Measurements from ENCODE around the gene SMG5. TPM values are rescaled to one million over a fixed set of nuclear protein-coding genes. Genes with fewer than 3 reads are reported as not detected.

Gene SMG5
- total RNA-seq, 4 donors from 2014 or later, result 57.2 to 89.0 (median 76.1) TPM

DNA sequence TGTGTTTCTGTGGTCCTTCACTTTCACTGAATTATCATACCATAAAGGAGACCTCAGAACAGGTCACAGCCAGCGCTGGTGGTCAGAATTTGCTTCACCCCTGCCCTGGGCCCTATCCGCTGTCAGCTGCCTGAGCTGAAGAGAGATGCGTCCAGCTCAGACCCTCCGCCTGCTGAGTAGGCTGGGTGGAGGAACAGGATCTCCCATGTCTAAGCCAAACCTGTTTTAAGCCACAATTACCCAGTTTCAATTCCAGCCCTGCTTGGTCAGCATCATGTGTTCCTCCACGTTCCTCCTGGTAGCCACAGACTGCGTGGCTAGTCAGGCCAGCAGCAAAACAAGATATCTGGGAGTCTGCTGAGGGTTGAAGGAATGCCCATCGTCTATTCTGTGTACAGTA is 54.1 kb downstream of the SMG5 start:
- Histone ChIP-seq H3K27me3 (no peaks in the 10 kb centered on the region), H3K9me3 (no peaks in the 10 kb centered on the region), H3K27ac (no peak overlapping the region), H3K4me3 (replicated peaks in 1 of 3) (no peak overlapping the region), H3K4me1 (peaks cover 0 to 4% of the 10 kb centered on the region in 2 donors), H3K36me3 (peaks cover 3 to 4% of the 10 kb centered on the region in 2 donors)
- TF ChIP-seq, protein P1, sequence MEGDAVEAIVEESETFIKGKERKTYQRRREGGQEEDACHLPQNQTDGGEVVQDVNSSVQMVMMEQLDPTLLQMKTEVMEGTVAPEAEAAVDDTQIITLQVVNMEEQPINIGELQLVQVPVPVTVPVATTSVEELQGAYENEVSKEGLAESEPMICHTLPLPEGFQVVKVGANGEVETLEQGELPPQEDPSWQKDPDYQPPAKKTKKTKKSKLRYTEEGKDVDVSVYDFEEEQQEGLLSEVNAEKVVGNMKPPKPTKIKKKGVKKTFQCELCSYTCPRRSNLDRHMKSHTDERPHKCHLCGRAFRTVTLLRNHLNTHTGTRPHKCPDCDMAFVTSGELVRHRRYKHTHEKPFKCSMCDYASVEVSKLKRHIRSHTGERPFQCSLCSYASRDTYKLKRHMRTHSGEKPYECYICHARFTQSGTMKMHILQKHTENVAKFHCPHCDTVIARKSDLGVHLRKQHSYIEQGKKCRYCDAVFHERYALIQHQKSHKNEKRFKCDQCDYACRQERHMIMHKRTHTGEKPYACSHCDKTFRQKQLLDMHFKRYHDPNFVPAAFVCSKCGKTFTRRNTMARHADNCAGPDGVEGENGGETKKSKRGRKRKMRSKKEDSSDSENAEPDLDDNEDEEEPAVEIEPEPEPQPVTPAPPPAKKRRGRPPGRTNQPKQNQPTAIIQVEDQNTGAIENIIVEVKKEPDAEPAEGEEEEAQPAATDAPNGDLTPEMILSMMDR (IDR thresholded peaks at IDR 0.05), result no peak
- no peak for TF ChIP-seq POLR2A (IDR thresholded peaks at IDR 0.05)
- intact Hi-C loops (cut with DNase I), result loop anchor here (5.0 kb wide), 2 partner anchors 81 to 131 kb away; no protein-coding TSS in a partner anchor
- WGBS, 2 donors, result 79 to 93% methylated on average over 7 of the region's 7 CpGs
- no peak for DNase-seq

DNA sequence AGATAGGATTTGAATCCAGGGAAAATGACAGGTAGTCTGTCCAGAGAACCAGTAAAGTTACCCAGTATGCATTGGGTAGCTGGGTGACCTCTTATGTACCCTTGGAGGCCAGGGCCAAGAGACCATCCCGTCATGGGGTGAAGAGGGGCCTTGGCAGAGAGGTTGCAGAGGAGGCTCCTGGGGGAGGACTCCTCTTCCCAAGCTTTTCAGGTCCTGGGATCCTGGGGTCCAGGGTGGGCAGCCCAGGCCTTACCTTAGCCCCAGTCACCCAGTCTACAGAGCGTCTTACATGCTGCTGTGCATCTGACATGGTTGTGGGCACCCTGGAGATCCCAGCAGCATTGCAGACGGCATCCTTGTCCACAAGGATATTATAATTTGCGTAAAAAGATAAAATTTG is 55.8 kb downstream of the SMG5 start:
- no peak for DNase-seq
- H3K4me3 ChIP-seq (replicated peaks in 1 of 3), result no peak overlapping the region
- TF ChIP-seq, protein P1 (IDR thresholded peaks at IDR 0.05), result no peak
- TF ChIP-seq POLR2A (IDR thresholded peaks at IDR 0.05), result no peak
- peaks cover 8 to 16% of the 10 kb centered on the region in 2 donors for H3K36me3 ChIP-seq
- intact Hi-C loops (cut with DNase I), result loop anchor here (5.0 kb wide), 2 partner anchors 79 to 129 kb away; no protein-coding TSS in a partner anchor
- 96 to 98% methylated on average over 4 of the region's 4 CpGs for WGBS, 2 donors
- H3K9me3 ChIP-seq, result no peaks in the 10 kb centered on the region
- H3K27ac ChIP-seq, result peak overlapping the region in 1 of 3 donors; percentile 12
- H3K27me3 ChIP-seq, result no peaks in the 10 kb centered on the region
- peaks cover 0 to 4% of the 10 kb centered on the region in 2 donors for H3K4me1 ChIP-seq

DNA sequence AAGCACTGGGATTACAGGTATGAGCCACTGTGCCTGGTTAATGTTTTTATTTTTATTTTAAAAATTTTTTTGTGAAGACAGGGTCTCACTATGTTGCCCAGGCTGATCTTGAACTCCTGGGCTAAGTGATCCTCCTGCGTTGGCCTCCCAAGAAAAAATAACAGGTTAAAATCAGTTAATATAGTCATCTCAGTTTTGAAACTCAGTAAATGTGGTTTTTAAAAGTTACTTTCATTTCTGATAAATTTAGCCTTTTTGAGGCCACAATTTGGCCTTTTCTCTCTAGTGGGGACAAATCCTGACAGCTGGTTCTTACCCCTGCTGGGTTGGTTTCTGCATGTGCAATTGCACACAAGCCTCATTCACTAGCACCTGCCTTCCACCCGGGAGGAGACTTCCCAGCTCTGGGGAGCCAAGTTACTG is 56.5 kb downstream of the SMG5 start:
- WGBS, 2 donors, result 70 to 72% methylated on average over 2 of the region's 2 CpGs

DNA sequence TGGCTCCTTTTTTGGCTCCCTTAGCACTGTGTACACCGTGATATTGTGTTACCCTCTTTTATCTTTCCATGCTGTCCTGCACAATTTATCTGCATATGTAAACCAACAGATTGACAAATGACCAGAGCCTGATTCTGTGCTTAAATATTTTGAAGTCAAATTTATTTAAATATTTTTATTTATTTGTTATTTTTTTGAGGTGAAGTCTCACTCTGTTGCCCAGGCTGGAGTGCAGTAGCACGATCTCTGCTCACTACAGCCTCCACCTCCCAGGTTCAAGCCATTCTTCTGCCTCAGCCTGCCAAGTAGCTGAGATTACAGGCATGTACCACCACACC is 57.0 kb downstream of the SMG5 start:
- Histone ChIP-seq H3K36me3 (peaks cover 13 to 26% of the 10 kb centered on the region in 2 donors), H3K4me3 (replicated peaks in 1 of 3) (no peak overlapping the region), H3K27me3 (no peaks in the 10 kb centered on the region), H3K4me1 (peaks cover 0 to 4% of the 10 kb centered on the region in 2 donors), H3K27ac (peak overlapping the region in 2 of 3 donors; percentile 26), H3K9me3 (no peaks in the 10 kb centered on the region)
- DNase-seq, result no peak
- intact Hi-C loops (cut with DNase I), result loop anchor here (5.0 kb wide), 2 partner anchors 78 to 128 kb away; no protein-coding TSS in a partner anchor
- TF ChIP-seq, protein P1 (IDR thresholded peaks at IDR 0.05), result no peak
- TF ChIP-seq POLR2A (IDR thresholded peaks at IDR 0.05), result no peak
- WGBS, 2 donors, result 5 to 10% methylated on average over 2 of the region's 2 CpGs

More for the DNA sequence above, 56.5 kb downstream of the SMG5 start:
- intact Hi-C loops (cut with DNase I), result loop anchor here (5.0 kb wide), 2 partner anchors 79 to 129 kb away; no protein-coding TSS in a partner anchor
- no peaks in the 10 kb centered on the region for H3K9me3 ChIP-seq
- peak overlapping the region in 1 of 3 donors; percentile 26 for H3K27ac ChIP-seq
- H3K27me3 ChIP-seq, result no peaks in the 10 kb centered on the region
- peaks cover 9 to 21% of the 10 kb centered on the region in 2 donors for H3K36me3 ChIP-seq
- peaks cover 0 to 4% of the 10 kb centered on the region in 2 donors for H3K4me1 ChIP-seq
- H3K4me3 ChIP-seq (replicated peaks in 1 of 3), result no peak overlapping the region
- no peak for DNase-seq
- TF ChIP-seq POLR2A (IDR thresholded peaks at IDR 0.05), result no peak

DNA sequence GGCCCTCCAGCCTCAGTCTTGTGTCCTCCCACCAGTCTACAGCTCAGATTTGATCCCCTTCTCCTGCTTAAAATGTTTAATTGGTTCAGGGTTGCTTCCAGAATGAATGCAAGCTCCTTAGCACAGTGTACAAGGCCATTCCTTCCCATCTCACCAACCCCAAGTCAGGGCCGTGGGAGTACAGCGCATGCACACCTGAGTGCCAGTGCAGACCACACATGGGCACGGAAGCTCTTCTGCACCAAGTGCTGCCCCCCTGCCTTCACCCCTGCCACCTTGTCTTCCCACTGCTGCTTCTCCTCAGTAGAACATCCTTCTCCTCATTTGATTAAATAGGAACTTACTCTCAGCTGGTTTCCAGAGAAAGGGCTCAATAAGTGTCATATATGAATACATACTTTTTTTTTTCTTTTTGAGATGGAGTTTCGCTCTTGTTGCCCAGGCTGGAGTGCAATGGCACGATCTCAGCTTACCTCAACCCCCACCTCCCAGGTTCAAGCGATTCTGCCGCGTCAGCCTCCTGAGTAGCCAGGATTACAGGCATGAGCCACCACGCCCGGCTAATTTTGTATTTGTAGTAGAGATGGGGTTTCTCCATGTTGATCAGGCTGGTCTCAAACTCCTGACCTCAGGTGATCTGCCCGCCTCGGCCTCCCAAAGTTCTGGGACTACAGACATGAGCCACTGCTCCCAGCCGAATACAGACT is 60.5 kb downstream of the SMG5 start:
- no peaks in the 10 kb centered on the region for H3K27me3 ChIP-seq
- H3K4me3 ChIP-seq (replicated peaks in 1 of 3), result no peak overlapping the region
- H3K9me3 ChIP-seq, result no peaks in the 10 kb centered on the region
- peaks cover 0 to 18% of the 10 kb centered on the region in 2 donors for H3K4me1 ChIP-seq
- H3K27ac ChIP-seq, result no peak overlapping the region
- peaks cover 16 to 28% of the 10 kb centered on the region in 2 donors for H3K36me3 ChIP-seq
- intact Hi-C loops (cut with DNase I), result no loop called here
- no peak for DNase-seq
- 92 to 97% methylated on average over 13 of the region's 13 CpGs for WGBS, 2 donors
- TF ChIP-seq, protein P1 (IDR thresholded peaks at IDR 0.05), result no peak
- no peak for TF ChIP-seq POLR2A (IDR thresholded peaks at IDR 0.05)

Data from thyroid gland (tissue), 4 donors.